HepG2 (cell line): ENCODE data around the gene MT1G.

Experiments
- CBX5 ChIP-seq: sonication (generic); formaldehyde crosslinking; IDR thresholded peaks from 2 replicates; pipeline ENCODE4 v1.4.0; 2020; ENCODE audit warnings: missing genetic modification reagents, borderline replicate concordance
- GTF3A ChIP-seq: sonication (generic); formaldehyde crosslinking; conservative IDR thresholded peaks from 2 replicates; pipeline ENCODE4 v1.4.0; 2020; ENCODE audit warnings: mild to moderate bottlenecking, missing genetic modification reagents
- HOXA7 ChIP-seq: sonication (generic); formaldehyde crosslinking; IDR thresholded peaks from 2 replicates; pipeline ENCODE4 v1.8.1; 2022; ENCODE audit warnings: mild to moderate bottlenecking, missing genetic modification reagents, moderate library complexity
- TCF7L2 ChIP-seq: IDR thresholded peaks from 2 replicates; pipeline ENCODE4 v1.6.1; 2011; ENCODE audit warnings: mild to moderate bottlenecking, low read depth, low read length, moderate library complexity
- TF ChIP-seq, protein P1 (sequence below): sonication (generic); formaldehyde crosslinking; IDR thresholded peaks from 2 replicates; pipeline ENCODE4 v1.4.0; 2020; ENCODE audit warnings: missing genetic modification reagents, mild to moderate bottlenecking, borderline replicate concordance
- TF ChIP-seq, protein P2 (sequence below): sonication (generic); formaldehyde crosslinking; IDR thresholded peaks from 2 replicates; pipeline ENCODE4 v1.5.0; 2020; ENCODE audit warnings: mild to moderate bottlenecking, missing genetic modification reagents, moderate library complexity
- TF ChIP-seq, protein P3 (sequence below): IDR thresholded peaks from 2 replicates; pipeline ENCODE4 v1.6.1; 2016; ENCODE audit warnings: control low read depth

DNA sequence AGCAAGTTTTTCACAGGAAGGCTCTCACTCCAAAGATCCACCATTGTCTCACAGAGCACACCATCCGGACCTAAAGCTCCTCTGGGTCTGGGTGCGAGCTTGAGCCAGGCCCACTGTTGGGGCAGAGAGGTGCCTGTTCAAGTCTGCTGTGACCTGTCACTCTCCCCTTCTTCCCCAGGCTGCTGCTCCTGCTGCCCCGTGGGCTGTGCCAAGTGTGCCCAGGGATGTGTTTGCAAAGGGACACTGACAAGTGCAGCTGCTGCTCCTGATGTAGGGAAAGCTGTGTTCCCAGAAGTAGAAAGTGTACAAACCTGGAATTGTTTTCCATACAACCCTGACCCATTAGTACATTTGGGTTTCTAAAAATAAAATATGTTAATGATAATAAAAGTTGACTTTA is 9.6 kb upstream of the MT1G start:
- TF ChIP-seq HOXA7 (CRISPR knock-in tag) (no peak), CBX5 (no peak), TCF7L2 (no peak), GTF3A (CRISPR knock-in tag) (no peak)
- TF ChIP-seq, protein P1, sequence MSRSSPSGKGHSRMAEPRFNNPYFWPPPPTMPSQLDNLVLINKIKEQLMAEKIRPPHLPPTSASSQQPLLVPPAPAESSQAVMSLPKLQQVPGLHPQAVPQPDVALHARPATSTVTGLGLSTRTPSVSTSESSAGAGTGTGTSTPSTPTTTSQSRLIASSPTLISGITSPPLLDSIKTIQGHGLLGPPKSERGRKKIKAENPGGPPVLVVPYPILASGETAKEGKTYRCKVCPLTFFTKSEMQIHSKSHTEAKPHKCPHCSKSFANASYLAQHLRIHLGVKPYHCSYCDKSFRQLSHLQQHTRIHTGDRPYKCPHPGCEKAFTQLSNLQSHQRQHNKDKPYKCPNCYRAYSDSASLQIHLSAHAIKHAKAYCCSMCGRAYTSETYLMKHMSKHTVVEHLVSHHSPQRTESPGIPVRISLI = no peak
- TF ChIP-seq, protein P2, sequence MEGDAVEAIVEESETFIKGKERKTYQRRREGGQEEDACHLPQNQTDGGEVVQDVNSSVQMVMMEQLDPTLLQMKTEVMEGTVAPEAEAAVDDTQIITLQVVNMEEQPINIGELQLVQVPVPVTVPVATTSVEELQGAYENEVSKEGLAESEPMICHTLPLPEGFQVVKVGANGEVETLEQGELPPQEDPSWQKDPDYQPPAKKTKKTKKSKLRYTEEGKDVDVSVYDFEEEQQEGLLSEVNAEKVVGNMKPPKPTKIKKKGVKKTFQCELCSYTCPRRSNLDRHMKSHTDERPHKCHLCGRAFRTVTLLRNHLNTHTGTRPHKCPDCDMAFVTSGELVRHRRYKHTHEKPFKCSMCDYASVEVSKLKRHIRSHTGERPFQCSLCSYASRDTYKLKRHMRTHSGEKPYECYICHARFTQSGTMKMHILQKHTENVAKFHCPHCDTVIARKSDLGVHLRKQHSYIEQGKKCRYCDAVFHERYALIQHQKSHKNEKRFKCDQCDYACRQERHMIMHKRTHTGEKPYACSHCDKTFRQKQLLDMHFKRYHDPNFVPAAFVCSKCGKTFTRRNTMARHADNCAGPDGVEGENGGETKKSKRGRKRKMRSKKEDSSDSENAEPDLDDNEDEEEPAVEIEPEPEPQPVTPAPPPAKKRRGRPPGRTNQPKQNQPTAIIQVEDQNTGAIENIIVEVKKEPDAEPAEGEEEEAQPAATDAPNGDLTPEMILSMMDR (CRISPR knock-in tag) = no peak
- TF ChIP-seq, protein P3, sequence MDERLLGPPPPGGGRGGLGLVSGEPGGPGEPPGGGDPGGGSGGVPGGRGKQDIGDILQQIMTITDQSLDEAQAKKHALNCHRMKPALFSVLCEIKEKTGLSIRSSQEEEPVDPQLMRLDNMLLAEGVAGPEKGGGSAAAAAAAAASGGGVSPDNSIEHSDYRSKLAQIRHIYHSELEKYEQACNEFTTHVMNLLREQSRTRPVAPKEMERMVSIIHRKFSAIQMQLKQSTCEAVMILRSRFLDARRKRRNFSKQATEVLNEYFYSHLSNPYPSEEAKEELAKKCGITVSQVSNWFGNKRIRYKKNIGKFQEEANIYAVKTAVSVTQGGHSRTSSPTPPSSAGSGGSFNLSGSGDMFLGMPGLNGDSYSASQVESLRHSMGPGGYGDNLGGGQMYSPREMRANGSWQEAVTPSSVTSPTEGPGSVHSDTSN (CRISPR knock-in tag) = no peak
